HepG2 (cell line): ENCODE data around the gene HOXB2.

Experiments used
- GTF2F1 ChIP-seq: fragments of 150-350 bp; IDR thresholded peaks from 2 replicates; pipeline ENCODE4 v1.6.1; 2014; ENCODE audit warnings: low read length
- HNRNPH1 ChIP-seq: fragments of 200-400 bp; formaldehyde crosslinking; optimal IDR thresholded peaks from 2 replicates; pipeline ENCODE3; 2017; ENCODE audit warnings: mild to moderate bottlenecking, low read depth, low read length
- JUNB ChIP-seq: sonication (generic); formaldehyde crosslinking; IDR thresholded peaks from 2 replicates; pipeline ENCODE4 v1.8.0; 2022; ENCODE audit warnings: missing genetic modification reagents, mild to moderate bottlenecking, borderline replicate concordance
- POLR2A ChIP-seq, 2 experiments: IDR thresholded peaks; 2 replicates each; pipeline ENCODE4 v1.6.1; 2011; ENCODE audit warnings: low read depth in 2 of 2, low read length in 2 of 2, mild to moderate bottlenecking in 1 of 2, moderate library complexity in 1 of 2; ENCODE audit not compliant: insufficient read depth in 1 of 2
- SP1 ChIP-seq, 2 experiments: fragments of 450-650 bp in 1 of 2; sonication (generic) in 1 of 2; formaldehyde crosslinking in 1 of 2; IDR thresholded peaks; 2 replicates each; pipeline versions ENCODE4 v1.4.0 to v1.6.1; 2016 to 2020; ENCODE audit warnings: missing genetic modification reagents in 1 of 2
- TCF7L2 ChIP-seq: IDR thresholded peaks from 2 replicates; pipeline ENCODE4 v1.6.1; 2011; ENCODE audit warnings: mild to moderate bottlenecking, low read depth, low read length, moderate library complexity
- ZNF138 ChIP-seq: sonication (generic); formaldehyde crosslinking; IDR thresholded peaks from 2 replicates; pipeline ENCODE4 v1.5.0; 2020; ENCODE audit warnings: mild to moderate bottlenecking, low read depth, missing genetic modification reagents
- ZNF660 ChIP-seq: sonication (generic); formaldehyde crosslinking; IDR thresholded peaks from 2 replicates; pipeline ENCODE4 v1.5.1; 2020; ENCODE audit warnings: mild to moderate bottlenecking, low read depth, missing genetic modification reagents, borderline replicate concordance

GRCh38 chr17:48514477-48514876, 30.4 kb downstream of the HOXB2 start:
- TF ChIP-seq SP1 (IDR thresholded peaks at IDR 0.05) = no peak
- TF ChIP-seq SP1 (CRISPR knock-in tag; IDR thresholded peaks at IDR 0.05) = no peak
- no peak for TF ChIP-seq ZNF138 (CRISPR knock-in tag)
- no peak for TF ChIP-seq ZNF660 (CRISPR knock-in tag)
- TF ChIP-seq JUNB = no peak
- no peak for TF ChIP-seq HNRNPH1
- no peak for TF ChIP-seq GTF2F1
- no peak for TF ChIP-seq POLR2A (IDR thresholded peaks at IDR 0.05; ENCODE audit: insufficient read depth in 1 of 2, low read depth in 2 of 2, low read length in 2 of 2)
- no peak for TF ChIP-seq TCF7L2
